SW 1271 (cell line): ENCODE results near the gene ABCA13.

Experiments used
- DNase-seq, 2 experiments: peaks; one replicate each; lab custom pipeline; 2025; lab: John Stamatoyannopoulos, UW

The ABCA13 gene

DNA sequence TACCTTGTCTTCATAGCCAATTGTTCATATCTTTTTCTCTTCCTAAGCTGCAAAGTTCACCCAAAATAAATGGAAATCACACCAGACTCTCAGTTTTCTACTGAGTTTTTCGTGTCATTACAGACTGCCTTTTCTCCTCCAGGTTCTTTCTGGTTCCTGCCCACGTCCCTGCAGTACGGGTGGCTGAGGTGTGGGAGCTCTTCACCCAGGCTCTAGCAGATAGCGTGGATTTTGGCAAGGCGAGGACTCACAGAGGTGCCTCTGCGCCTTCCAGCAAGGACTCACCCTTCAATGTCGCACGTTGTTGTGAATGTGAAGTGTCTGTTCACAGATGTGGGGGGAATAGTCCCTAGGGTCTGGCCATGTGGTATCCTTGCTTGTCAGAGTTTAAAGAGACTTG is 71.6 kb downstream of the ABCA13 start:
- DNase-seq = no peak

DNA sequence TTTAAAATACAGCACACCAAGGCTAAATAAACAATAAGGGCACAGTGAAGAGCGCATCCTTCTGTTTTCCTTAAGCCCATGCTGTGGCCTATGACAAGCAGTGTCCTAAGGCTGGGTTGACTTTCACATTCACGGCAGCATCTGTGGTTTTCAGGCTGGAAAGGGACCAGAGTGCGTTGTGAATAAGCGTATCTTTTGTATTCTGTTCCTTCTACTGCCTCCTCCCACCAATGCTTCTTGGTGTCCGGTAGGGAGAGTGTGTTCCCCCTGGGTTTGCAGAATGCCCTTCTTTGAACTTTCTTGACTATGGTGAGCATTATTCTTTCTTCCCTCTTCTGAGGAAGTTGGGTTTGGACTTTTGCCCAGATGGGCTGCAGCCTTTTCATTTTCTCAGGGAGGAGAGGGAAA is 73.6 kb downstream of the ABCA13 start:
- DNase-seq = no peak

DNA sequence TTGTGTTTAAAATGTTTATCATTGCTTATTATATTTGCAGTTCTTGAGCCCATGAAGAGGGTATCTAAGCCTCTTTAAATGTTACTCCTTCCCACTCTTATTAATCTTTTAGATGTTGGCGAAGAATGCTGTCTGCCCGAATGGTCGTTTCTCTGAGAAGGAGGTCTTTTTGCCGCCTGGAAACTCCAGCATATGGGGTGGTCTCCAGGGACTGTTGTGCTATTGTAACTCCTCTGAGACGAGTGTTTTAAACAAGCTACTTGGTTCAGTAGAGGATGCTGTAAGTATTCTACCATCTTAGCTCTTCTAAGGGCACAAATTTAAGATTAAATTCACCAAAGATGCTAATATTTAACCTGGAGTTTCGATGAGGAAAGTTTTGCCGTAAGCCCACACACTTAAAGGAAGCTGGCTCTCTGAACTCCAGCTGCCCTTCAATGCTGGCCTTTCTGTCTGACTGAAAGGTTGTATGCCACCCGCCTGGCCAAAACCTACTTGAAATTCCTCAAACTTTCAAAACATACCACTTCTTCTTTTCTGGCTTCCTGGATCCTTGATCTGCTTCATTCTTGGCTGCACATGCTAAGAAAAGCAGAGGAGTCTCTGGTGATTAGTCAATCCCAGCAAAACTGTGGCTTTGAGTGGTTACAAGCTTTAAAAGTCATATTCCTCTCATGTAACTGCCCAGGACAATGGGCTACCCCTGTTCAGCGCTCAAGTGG is 74.7 kb downstream of the ABCA13 start:
- no peak for DNase-seq

DNA sequence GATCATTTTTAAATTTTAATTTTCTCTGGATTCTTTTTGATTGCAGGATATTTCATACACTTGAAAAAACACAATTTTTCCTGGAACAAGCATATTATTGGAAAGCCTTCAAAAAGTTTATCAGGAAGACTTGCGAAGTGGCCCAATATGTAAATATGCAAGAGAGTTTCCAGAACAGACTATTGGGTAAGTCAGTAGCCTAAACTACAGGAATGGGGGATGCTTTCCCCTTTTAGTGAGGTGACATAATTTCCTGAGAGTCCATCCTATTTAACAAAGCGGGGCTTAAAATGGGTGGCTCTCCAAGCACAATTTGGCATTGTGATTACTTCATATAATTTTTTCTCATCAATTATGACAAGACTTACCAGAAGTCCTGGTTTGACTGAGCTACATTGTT is 77.9 kb downstream of the ABCA13 start:
- DNase-seq = no peak

DNA sequence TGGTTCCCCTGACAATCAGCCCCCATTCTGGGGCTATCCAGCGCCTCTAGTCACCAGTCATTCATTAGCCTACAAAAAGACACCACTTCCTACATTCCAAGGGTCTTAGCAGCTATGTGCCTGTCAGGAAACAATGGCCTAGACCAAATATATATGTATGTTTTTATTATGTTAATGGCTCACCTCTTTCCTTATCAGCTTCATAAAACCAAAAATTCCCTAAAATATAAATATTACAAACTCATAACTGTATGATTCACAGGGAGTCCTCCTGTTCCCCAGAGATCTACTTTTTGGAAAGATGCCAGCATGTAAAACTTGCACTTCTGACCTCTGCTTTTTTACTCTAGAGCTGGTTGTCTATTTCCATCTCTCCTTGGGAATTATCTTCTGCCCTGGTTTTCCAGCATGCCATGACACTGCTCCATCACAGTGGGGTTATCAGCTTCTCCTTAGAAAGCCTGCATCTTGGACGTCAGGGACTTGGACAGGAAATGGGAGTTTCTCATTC is 79.2 kb downstream of the ABCA13 start:
- DNase-seq = no peak

DNA sequence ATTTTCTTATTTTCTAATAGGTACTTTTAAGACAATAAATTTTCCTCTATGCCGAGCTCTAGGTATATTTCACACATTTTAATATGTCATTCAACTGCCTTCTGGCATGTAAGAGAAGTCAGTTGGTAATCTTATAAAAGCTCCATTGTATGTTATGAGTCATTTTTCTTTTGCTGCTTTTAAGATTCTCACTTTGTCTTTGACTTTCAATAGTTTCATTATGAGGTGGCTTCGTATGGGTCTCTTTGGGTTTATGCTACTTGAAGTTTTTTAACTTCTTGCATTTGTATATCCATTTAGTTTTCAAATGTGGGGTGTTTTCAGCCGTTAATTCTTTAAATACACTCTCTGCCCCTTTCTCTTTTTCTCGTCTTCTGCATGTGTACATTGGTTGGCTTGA is 80.5 kb downstream of the ABCA13 start:
- DNase-seq = no peak

DNA sequence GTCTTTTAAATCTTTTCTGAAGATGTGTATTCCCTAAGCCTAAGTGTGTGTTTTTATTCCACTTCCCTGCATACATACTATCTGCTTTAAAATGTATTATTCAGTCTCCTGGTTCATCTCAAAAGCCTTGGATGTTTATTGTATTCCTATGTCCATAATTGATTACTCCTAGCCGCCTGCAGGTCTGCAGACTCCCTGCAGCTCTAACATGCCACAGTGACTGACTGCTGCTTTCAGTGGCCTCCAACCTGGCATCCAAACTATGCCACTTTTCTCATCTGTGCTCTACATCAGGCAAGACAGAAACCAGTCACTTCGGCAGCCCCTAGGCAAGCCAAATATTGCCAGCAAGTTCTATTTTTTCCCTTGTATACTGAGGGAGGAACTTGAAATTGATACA is 81.7 kb downstream of the ABCA13 start:
- no peak for DNase-seq

DNA sequence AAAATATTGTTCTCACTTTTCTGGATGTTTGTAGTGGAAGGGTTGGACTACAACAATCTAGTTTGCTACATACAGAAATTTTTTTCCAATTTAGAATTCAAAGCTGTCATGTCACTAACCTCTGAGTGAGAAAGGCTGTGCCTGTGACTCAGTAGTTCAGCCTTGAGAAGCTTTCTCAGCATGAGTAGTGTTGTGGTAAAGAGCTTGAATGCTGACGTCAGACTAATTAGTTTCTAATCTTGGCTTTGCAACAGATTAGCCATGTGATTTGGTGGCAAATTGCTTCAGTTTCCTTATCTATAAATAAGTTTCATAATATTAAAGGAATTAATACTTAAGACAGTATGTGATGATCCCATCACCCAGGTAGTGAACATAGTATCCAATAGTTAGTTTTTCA is 83.8 kb downstream of the ABCA13 start:
- no peak for DNase-seq

DNA sequence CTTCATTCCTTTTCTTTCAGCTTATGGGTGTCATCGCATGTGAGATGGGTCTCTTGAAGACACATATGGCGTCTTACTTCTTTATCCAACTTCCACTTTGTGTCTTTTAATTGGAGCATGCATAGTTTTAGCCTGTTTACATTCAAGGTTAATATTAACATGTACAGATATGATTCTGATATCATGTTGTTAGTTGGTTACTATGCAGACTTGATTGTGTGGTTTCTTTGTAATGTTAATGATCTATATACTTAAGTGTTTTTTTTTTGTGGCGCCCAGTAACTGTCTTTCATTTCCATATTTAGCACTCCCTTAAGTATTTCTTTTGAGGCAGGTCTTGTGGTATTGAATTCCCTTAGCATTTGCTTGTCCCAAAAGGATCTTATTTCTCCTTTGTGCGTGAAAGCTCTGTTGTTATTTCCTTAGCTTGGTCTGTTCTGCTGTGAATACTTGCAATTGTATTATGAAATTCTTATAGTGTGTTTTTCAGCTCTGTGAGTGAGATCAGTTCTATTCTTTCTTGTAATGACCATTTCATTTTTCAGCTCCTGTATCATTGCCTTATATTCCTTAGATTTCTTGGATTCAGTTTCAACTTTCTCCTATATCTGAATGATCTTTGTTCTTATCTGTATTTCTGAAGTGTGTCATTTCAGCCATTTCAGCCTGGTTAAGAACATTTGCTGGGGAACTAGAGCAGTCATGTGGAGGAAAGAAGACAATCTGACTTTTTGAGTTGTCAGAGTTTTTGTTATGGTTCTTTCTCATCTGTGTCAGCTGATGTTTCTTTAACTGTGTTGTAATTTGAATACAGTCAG is 88.4 kb downstream of the ABCA13 start:
- no peak for DNase-seq

DNA sequence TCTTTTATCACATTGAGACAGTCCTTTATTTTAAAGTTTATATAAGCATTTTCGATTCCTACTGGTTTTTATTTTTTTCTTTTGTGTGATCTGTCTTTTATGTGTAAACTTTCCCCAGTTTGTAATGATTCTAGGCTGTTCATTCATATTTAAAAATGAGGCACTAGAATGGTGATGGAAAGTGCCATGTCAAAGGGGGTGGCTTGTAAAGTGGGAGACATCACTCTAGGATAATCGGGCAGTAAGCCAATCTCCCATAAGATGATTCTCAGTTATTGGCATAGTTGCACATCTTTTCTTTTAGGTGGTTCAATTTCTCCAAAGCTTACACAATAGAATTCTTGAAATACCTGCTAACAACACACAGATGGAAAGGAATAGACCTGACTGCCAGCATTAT is 90.4 kb downstream of the ABCA13 start:
- no peak for DNase-seq

DNA sequence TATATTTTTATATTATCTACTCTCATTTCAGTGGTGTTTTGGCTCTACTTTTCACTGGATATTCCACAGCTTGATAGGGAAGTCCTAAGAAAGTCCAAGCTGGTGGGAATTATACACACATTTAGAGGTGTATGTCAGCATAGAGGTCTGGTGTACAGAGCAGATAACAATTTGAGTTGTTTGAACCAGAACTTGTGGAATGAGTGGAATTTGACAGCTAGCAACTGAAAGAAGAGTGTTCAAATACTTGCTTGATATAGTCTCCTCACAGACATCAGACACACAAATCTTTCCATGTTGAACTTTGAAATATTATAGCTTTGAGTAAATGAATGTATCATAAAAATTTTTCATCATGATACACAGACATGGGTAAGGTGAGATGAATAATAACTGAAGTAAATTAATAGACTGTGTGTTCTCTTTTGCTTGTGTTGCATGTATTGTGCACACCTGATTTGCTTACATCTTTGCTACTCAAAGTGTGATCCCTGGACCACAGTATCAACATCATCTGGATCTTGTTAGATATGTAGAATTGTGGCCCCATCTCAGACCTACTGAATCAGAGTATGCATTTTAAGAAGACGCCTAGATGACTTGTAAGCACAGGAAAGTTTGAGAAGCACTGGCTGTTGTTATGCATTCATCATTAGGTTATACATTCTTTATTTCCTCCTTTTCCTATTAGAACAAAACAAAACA is 91.5 kb downstream of the ABCA13 start:
- no peak for DNase-seq

DNA sequence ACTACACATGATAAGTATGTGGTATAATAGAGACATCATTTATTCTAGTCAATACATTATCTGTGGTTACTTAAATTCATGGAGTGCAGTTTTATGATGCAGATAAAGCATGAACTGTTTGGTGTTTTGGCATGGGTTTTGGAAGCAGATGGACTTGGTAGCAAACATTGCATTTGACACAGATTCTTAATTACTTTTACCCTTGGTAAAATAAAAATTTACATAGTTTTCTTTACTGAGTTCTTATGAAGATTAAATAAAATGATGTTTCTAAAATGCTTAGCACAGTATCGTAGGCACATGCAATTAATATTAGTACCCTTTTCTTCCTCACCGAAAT is 92.0 kb downstream of the ABCA13 start:
- no peak for DNase-seq

DNA sequence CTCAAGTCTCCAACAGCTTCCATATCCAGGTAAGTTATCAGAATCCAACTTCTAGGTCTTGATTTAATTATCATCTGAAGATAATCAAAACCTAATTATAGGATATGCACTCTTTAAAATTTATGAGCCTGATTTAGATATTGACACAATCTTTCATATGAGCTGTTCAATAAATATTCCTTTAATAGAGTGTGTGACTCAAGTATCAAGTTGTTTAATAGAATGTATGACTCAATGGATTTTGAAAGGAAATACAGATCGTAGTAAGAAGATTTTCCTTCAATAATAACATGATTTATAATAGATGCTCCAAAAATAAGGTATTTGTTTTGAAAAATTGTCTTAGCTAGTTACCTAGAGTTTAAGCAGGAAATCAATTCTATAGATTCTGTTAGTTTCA is 97.8 kb downstream of the ABCA13 start:
- DNase-seq = no peak

DNA sequence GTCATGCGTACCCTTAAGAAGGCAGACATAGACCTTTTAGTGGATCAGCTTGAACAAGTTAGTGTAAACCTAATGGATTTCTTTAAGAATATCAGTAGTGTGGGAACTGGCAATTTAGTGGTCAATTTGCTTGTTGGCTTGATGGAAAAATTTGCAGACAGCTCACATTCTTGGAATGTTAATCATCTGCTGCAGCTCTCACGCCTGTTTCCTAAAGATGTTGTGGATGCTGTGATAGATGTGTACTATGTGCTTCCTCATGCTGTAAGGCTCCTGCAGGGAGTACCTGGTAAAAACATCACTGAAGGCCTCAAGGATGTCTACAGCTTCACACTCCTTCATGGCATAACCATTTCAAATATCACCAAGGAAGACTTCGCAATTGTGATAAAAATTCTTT is 103.4 kb downstream of the ABCA13 start:
- DNase-seq = peak in 1 of 2 experiments; percentile 15

DNA sequence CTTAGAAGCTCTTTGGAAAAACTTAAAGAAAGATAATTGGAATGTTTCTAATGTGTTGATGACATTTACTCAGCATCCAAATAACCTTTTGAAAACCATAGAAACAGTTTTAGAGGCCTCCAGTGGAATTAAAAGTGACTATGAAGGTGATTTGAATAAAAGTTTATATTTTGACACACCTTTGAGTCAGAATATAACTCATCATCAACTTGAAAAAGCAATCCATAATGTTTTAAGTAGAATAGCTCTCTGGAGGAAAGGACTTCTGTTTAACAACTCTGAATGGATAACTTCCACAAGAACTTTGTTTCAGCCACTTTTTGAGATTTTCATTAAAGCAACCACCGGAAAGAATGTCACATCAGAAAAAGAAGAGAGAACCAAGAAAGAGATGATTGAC is 108.2 kb downstream of the ABCA13 start:
- no peak for DNase-seq

DNA sequence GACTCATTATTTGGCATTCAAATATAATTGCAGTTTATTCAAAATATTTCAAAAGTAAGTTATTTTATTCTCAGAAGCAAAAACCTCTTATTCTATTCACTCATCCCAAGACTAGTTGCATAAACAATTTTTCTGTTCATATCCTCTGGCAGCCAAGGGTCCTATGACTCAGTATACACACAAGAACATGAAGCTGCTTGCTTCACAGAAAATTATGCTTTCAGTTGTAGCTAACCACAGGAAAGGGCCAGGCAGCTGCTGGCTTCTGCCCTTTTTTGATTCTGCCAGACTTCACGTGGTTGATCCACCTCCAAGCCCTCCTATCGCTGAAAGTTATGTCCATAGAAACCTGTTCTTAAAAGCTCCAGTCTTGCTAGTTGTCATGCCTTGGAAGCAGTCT is 108.8 kb downstream of the ABCA13 start:
- no peak for DNase-seq

DNA sequence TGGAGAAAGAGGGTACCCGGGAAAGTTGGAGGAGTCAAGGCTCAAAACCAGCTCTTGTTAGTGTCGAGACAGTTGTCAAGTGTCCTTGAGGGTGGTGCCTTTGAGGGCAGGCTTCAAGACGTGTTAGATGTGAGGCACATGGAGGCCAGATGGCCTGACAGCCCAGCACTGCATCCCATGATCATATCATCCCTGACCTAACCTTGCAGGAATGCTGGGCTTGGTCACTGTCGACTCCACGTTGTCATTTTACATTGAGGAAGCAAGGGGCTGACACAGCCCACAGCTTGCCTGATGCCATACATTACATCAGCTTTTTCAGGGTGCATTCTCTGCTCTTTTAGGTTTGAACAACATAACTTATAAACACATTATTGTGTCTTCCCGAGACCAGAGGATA is 114.1 kb downstream of the ABCA13 start:
- DNase-seq = no peak

DNA sequence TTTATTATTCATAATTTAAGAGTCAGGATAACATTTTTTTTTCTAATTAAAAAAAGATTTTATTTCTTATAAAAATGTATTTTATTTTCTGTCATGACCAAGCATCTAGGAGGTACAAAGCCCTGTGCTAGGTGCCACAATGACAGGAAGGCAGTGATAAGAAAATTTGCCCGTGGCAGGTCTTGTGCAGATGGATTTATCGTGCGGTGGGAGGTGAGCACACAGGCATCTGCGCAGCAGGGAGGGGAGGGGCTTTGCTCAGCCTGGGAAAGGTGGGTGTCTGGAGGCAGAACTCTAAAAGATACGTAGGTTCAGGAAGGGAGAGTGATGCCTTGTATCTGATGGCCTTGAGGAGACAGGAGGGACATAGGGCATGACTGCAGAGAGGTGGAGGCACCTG is 115.6 kb downstream of the ABCA13 start:
- DNase-seq = no peak

DNA sequence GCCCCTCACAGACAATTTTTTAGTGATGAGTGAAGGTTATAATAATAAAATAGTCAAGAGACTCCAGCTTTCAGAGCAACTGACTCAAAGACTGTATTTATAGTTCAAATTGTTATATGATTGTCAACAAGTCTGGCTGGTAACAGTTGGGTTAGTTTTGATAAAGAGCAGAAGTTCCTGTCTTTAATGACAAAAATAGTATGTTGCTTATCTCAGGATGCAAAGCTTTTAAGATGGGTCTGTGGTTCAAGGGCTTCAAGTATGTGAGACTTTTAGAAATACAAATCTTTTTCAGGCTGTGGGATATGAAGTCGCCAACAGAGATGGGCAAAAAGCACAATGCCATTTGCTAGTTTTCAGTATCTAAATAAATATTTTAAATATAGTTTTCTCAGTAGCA is 118.4 kb downstream of the ABCA13 start:
- DNase-seq = no peak

DNA sequence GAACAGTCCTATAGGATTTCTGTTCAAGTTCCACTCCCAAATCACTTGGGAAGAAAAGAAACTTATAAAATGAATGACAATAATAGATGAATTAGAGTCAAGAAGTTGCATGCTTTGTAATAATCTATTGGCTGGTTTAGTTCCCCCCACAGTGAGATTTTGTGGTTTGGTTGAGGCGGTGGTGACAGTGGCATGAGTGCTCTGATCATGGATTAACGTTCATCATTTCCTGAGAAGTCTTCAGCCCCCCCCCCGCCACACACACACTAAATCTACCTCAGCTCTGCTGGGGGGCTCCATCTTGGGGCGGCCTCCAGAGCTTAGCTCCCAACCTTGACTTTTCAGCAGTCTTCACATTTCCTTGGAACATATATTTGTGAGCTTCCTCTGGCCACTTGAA is 121.7 kb downstream of the ABCA13 start:
- DNase-seq = no peak

DNA sequence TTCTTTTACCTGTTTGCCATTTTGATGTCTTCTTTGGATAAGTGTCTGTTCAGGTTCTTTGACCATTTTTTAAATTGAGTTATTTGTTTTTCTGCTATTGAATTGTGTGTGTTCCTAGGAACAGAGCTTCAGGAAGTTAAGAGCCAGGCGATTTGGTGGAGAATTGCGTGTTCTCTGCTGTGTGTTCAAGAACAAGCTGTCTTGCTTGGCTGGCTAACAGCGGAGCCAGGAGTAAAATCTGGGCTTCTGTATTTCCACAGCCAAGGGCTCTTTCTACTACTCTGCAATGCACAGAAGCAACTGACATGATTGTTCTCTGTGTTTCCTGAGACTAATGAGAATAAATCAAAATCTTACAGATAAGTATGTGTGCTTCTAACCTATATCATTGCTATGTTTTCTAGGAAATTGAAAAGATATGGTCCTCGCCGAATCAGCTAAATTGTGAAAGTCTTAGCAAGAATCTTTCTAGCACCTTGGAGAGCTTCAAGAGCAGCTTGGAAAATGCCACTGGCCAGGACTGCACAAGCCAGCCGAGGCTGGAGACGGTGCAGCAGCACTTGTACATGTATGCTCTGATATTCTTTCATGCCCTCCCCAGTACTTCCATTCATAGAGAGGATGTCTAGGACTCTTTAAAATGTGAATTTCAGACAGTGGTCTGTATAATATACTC is 124.2 kb downstream of the ABCA13 start:
- no peak for DNase-seq

DNA sequence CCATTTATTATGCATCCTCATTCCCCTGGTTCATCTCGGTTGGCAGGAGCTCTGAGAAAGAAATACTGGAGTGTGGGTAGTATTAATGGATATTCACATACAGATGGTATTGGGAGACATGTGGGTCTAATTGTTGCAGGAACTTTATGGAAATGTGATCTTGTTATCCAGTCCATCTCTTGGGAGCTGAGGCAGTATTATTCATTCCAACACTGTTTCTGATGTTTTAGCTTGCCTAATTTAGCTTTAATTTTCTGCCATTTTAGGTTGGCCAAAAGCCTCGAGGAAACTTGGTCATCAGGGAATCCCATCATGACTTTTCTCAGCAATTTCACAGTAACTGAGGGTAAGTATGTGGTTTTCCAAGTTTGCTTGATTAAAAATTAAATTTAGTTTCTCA is 125.7 kb downstream of the ABCA13 start:
- no peak for DNase-seq
